T-helper 2 cell (primary cell): ENCODE data around the gene HECTD2.
A peak's percentile ranks its signal among the peaks of the same experiment; 100 is the strongest.
"Not testable (repeated sequence)": the region's sequence is repeated elsewhere in the genome, so short reads cannot be mapped to it uniquely, and the experiment has no call there.

Experiments used
- DNase-seq, 5 experiments: peaks; one replicate each; pipeline versions ENCODE4 v3.0.0 to v3.0.0-alpha.2; 2012 to 2022

Gene HECTD2

GRCh38 chr10:91477236-91477635 is 67.1 kb downstream of the HECTD2 start:
- no peak for DNase-seq

- DNase-seq: no peak
These were observed 69.4 kb downstream of the HECTD2 start for GRCh38 chr10:91479583-91479982.

- DNase-seq: peak in 1 of 5 experiments; percentile 43
These were observed 77.9 kb downstream of the HECTD2 start for GRCh38 chr10:91487911-91488582.

GRCh38 chr10:91493313-91493712 is 83.2 kb downstream of the HECTD2 start:
- DNase-seq: no peak

- DNase-seq: no peak
These were observed 85.3 kb downstream of the HECTD2 start for GRCh38 chr10:91495402-91495801.

- DNase-seq: no peak
These were observed 85.9 kb downstream of the HECTD2 start for GRCh38 chr10:91496016-91496415.

GRCh38 chr10:91511549-91512330 is 101.6 kb downstream of the HECTD2 start:
- DNase-seq: peak in 1 of 5 experiments; percentile 74

GRCh38 chr10:91512458-91512857 is 102.3 kb downstream of the HECTD2 start:
- DNase-seq: no peak

- DNase-seq: no peak
These were observed 103.7 kb downstream of the HECTD2 start for GRCh38 chr10:91513598-91514424.

GRCh38 chr10:91514787-91515186 is 104.6 kb downstream of the HECTD2 start:
- DNase-seq: no peak

- DNase-seq: no peak
These were observed 107.2 kb downstream of the HECTD2 start for GRCh38 chr10:91517394-91517793.

- DNase-seq: no peak
These were observed 109.9 kb downstream of the HECTD2 start for GRCh38 chr10:91519899-91520514.

GRCh38 chr10:91520661-91521060 is 110.5 kb downstream of the HECTD2 start:
- DNase-seq: no peak

GRCh38 chr10:91521439-91521838 is 111.3 kb downstream of the HECTD2 start:
- no peak for DNase-seq

- DNase-seq: no peak
These were observed 116.0 kb downstream of the HECTD2 start for GRCh38 chr10:91525896-91526712.

- DNase-seq: no peak
These were observed 117.9 kb downstream of the HECTD2 start for GRCh38 chr10:91528080-91528479.

- no peak for DNase-seq
These were observed 118.6 kb downstream of the HECTD2 start for GRCh38 chr10:91528768-91529167.

GRCh38 chr10:91534789-91535188 is 124.6 kb downstream of the HECTD2 start:
- not testable (repeated sequence) for DNase-seq

- DNase-seq: no peak
These were observed 126.0 kb downstream of the HECTD2 start for GRCh38 chr10:91536111-91536510.

- no peak for DNase-seq
These were observed 126.6 kb downstream of the HECTD2 start for GRCh38 chr10:91536733-91537132.

- no peak for DNase-seq
These were observed 127.7 kb downstream of the HECTD2 start for GRCh38 chr10:91537614-91538383.
